Kidney epithelial cell (primary cell): ENCODE measurements around the gene ABCA13. TPM values are rescaled to one million over a fixed set of nuclear protein-coding genes. Genes with fewer than 3 reads are reported as not detected.

Experiments used
- DNase-seq: peaks from one replicate; pipeline ENCODE4 v3.0.0-alpha.2; 2010; ENCODE audit warnings: low read depth
- H3K27me3 ChIP-seq: 2 replicates; pipeline ENCODE4 v1.6.0; 2011; ENCODE audit warnings: low read length; ENCODE audit not compliant: control insufficient read depth, insufficient read depth
- H3K36me3 ChIP-seq: 2 replicates; pipeline ENCODE4 v1.5.1; 2011; ENCODE audit warnings: low read length; ENCODE audit not compliant: control insufficient read depth, insufficient read depth
- H3K4me3 ChIP-seq: 2 replicates; pipeline ENCODE4 v1.5.1; 2011; ENCODE audit warnings: low read depth, mild to moderate bottlenecking, control low read depth, low read length
- CTCF ChIP-seq: IDR thresholded peaks from 2 replicates; pipeline ENCODE4 v1.5.1; 2011; ENCODE audit warnings: mild to moderate bottlenecking, moderate library complexity, low read length, control low read depth, inconsistent platforms; ENCODE audit not compliant: insufficient read depth, poor library complexity, severe bottlenecking
- total RNA-seq: library from RNA; depleted of rRNA; stranded (reverse); fragments of >200 nt; gene quantifications from 2 replicates; pipeline ENCODE4 v1.2.3, GENCODE V29; 2015

Gene ABCA13
- total RNA-seq, 1 donor from 2014 or later, result 0.71 TPM

GRCh38 chr7:48285373-48285772, 114.1 kb downstream of the ABCA13 start:
- Histone ChIP-seq H3K4me3 (no peak overlapping the region), H3K27me3 (no peaks in the 10 kb centered on the region), H3K36me3 (no peaks in the 10 kb centered on the region)
- TF ChIP-seq CTCF, result no peak
- DNase-seq, result no peak

GRCh38 chr7:48286836-48287235, 115.6 kb downstream of the ABCA13 start:
- no peak for DNase-seq
- H3K27me3 ChIP-seq, result no peaks in the 10 kb centered on the region
- H3K36me3 ChIP-seq, result no peaks in the 10 kb centered on the region
- TF ChIP-seq CTCF, result no peak
- H3K4me3 ChIP-seq, result no peak overlapping the region

- Histone ChIP-seq H3K4me3 (no peak overlapping the region), H3K27me3 (no peaks in the 10 kb centered on the region), H3K36me3 (no peaks in the 10 kb centered on the region)
- no peak for DNase-seq
- no peak for TF ChIP-seq CTCF
Measured at GRCh38 chr7:48289656-48290055, 118.4 kb downstream of the ABCA13 start.

DNA sequence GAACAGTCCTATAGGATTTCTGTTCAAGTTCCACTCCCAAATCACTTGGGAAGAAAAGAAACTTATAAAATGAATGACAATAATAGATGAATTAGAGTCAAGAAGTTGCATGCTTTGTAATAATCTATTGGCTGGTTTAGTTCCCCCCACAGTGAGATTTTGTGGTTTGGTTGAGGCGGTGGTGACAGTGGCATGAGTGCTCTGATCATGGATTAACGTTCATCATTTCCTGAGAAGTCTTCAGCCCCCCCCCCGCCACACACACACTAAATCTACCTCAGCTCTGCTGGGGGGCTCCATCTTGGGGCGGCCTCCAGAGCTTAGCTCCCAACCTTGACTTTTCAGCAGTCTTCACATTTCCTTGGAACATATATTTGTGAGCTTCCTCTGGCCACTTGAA, 121.7 kb downstream of the ABCA13 start:
- no peak for TF ChIP-seq CTCF
- no peaks in the 10 kb centered on the region for H3K36me3 ChIP-seq
- H3K4me3 ChIP-seq, result no peak overlapping the region
- no peak for DNase-seq
- no peaks in the 10 kb centered on the region for H3K27me3 ChIP-seq

- TF ChIP-seq CTCF, result no peak
- DNase-seq, result no peak
- Histone ChIP-seq H3K4me3 (no peak overlapping the region), H3K36me3 (no peaks in the 10 kb centered on the region), H3K27me3 (no peaks in the 10 kb centered on the region)
Measured at GRCh38 chr7:48295296-48295971, 124.2 kb downstream of the ABCA13 start.

DNA sequence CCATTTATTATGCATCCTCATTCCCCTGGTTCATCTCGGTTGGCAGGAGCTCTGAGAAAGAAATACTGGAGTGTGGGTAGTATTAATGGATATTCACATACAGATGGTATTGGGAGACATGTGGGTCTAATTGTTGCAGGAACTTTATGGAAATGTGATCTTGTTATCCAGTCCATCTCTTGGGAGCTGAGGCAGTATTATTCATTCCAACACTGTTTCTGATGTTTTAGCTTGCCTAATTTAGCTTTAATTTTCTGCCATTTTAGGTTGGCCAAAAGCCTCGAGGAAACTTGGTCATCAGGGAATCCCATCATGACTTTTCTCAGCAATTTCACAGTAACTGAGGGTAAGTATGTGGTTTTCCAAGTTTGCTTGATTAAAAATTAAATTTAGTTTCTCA, 125.7 kb downstream of the ABCA13 start:
- no peak for DNase-seq
- TF ChIP-seq CTCF, result no peak
- H3K36me3 ChIP-seq, result no peaks in the 10 kb centered on the region

More for the DNA sequence above, 125.7 kb downstream of the ABCA13 start:
- Histone ChIP-seq H3K27me3 (no peaks in the 10 kb centered on the region), H3K4me3 (no peak overlapping the region)
